ENCODE data around the gene APIP. TPM values are rescaled to one million over a fixed set of nuclear protein-coding genes. Genes with fewer than 3 reads are reported as not detected.

The APIP gene
- total RNA-seq, 1 donor from 2014 or later, result 13.3 TPM

GRCh38 chr11:34863048-34863447, 53.1 kb downstream of the APIP start:
- no peak overlapping the region for H3K27ac Mint-ChIP-seq (ENCODE audit: unreplicated experiment)
- H3K36me3 Mint-ChIP-seq (ENCODE audit: low read depth), result peaks cover 4% of the 10 kb centered on the region
- no peaks in the 10 kb centered on the region for H3K9me3 Mint-ChIP-seq (ENCODE audit: low read depth)
- no peak for TF ChIP-seq CTCF (IDR thresholded peaks at IDR 0.05)
- H3K4me3 Mint-ChIP-seq (ENCODE audit: unreplicated experiment), result no peak overlapping the region
- H3K27me3 Mint-ChIP-seq (ENCODE audit: low read depth), result no peaks in the 10 kb centered on the region
- H3K4me1 Mint-ChIP-seq (ENCODE audit: low read depth), result no peaks in the 10 kb centered on the region
- no peak for DNase-seq (ENCODE audit: low spot score)

GRCh38 chr11:34860518-34860917, 55.7 kb downstream of the APIP start:
- no peak overlapping the region for H3K4me3 Mint-ChIP-seq (ENCODE audit: unreplicated experiment)

GRCh38 chr11:34860034-34860433, 56.1 kb downstream of the APIP start:
- no peak for DNase-seq (ENCODE audit: low spot score)
- Mint-ChIP-seq H3K9me3 (ENCODE audit: low read depth) (no peaks in the 10 kb centered on the region), H3K4me3 (ENCODE audit: unreplicated experiment) (no peak overlapping the region), H3K36me3 (ENCODE audit: low read depth) (peaks cover 5% of the 10 kb centered on the region), H3K27me3 (ENCODE audit: low read depth) (no peaks in the 10 kb centered on the region), H3K4me1 (ENCODE audit: low read depth) (no peaks in the 10 kb centered on the region), H3K27ac (ENCODE audit: unreplicated experiment) (no peak overlapping the region)
- no peak for TF ChIP-seq CTCF (IDR thresholded peaks at IDR 0.05)

More at GRCh38 chr11:34860518-34860917, 55.7 kb downstream of the APIP start:
- Mint-ChIP-seq H3K36me3 (ENCODE audit: low read depth) (peaks cover 4% of the 10 kb centered on the region), H3K4me1 (ENCODE audit: low read depth) (no peaks in the 10 kb centered on the region), H3K27me3 (ENCODE audit: low read depth) (no peaks in the 10 kb centered on the region), H3K27ac (ENCODE audit: unreplicated experiment) (no peak overlapping the region), H3K9me3 (ENCODE audit: low read depth) (no peaks in the 10 kb centered on the region)
- TF ChIP-seq CTCF (IDR thresholded peaks at IDR 0.05), result no peak
- DNase-seq (ENCODE audit: low spot score), result no peak

- Mint-ChIP-seq H3K27ac (ENCODE audit: unreplicated experiment) (no peak overlapping the region), H3K4me3 (ENCODE audit: unreplicated experiment) (no peak overlapping the region), H3K27me3 (ENCODE audit: low read depth) (no peaks in the 10 kb centered on the region), H3K9me3 (ENCODE audit: low read depth) (no peaks in the 10 kb centered on the region), H3K36me3 (ENCODE audit: low read depth) (peaks cover 8% of the 10 kb centered on the region), H3K4me1 (ENCODE audit: low read depth) (no peaks in the 10 kb centered on the region)
- DNase-seq (ENCODE audit: low spot score), result no peak
- no peak for TF ChIP-seq CTCF (IDR thresholded peaks at IDR 0.05)
Observed at GRCh38 chr11:34859496-34859895, 56.7 kb downstream of the APIP start.

- Mint-ChIP-seq H3K9me3 (ENCODE audit: low read depth) (peaks cover 1% of the 10 kb centered on the region), H3K36me3 (ENCODE audit: low read depth) (peaks cover 12% of the 10 kb centered on the region), H3K4me1 (ENCODE audit: low read depth) (no peaks in the 10 kb centered on the region), H3K4me3 (ENCODE audit: unreplicated experiment) (no peak overlapping the region), H3K27ac (ENCODE audit: unreplicated experiment) (no peak overlapping the region), H3K27me3 (ENCODE audit: low read depth) (no peaks in the 10 kb centered on the region)
- no peak for TF ChIP-seq CTCF (IDR thresholded peaks at IDR 0.05)
- no peak for DNase-seq (ENCODE audit: low spot score)
Observed at GRCh38 chr11:34857463-34857862, 58.7 kb downstream of the APIP start.

All from chondrocyte (in vitro differentiated cells).